GM21515 (cell line): ENCODE results near the gene RHOBTB1.

Source experiments
- ATAC-seq: cut with Tn5 transposase; IDR thresholded peaks from one replicate; pipeline ENCODE4 v1.9.1; 2021; ENCODE audit not compliant: unreplicated experiment

RHOBTB1 gene

GRCh38 chr10:60943316-60944057 is 498 bp downstream of the RHOBTB1 start:
- peak; percentile 30 for ATAC-seq

DNA sequence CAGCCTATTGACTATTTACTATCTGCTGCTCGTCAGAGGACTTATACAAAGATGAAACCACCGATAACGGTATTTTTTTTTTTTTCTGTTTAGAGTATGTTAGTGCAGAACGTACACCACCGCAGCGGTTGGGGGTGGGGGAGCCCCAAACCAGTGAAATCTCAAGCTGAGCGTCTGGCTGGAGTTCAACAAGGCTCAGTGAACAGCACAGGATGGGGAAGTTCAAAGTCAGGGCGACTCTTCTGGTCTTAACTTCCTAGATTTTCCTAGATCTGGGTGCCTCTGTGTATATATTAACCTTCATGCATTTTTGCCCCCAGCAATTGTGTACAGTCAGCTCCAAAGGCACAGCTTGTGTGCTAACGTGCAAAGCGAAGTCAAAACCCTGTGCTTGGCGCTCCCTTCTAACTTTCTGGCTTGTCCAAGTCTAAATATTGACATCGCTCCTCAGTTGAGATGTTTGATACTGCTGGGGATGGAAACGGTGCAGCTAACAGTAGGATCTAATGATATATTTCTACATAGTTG is 1.1 kb downstream of the RHOBTB1 start:
- peak; percentile 58 for ATAC-seq

- no peak for ATAC-seq
These were observed 1.7 kb downstream of the RHOBTB1 start for GRCh38 chr10:60942134-60942787.

DNA sequence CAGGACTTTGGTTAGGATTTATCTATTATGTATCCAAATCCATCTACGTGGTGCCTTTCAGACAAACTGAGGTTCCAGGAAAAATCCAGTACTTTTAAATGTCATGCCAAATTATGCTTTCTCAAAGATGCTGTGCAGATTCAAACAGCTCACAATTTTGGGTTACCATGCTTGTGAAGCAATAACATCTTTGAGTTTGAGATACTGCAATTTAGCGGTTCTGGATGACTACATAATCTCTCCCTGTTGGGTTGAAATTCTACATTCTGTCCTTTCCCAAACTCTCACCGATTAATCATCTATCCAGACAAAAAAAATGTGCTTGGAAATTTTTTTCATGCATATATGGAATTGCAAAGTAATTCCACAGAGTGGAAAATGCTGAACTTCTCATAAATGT is 3.5 kb downstream of the RHOBTB1 start:
- ATAC-seq = no peak

GRCh38 chr10:60937784-60938654 is 6.0 kb downstream of the RHOBTB1 start:
- ATAC-seq = no peak

DNA sequence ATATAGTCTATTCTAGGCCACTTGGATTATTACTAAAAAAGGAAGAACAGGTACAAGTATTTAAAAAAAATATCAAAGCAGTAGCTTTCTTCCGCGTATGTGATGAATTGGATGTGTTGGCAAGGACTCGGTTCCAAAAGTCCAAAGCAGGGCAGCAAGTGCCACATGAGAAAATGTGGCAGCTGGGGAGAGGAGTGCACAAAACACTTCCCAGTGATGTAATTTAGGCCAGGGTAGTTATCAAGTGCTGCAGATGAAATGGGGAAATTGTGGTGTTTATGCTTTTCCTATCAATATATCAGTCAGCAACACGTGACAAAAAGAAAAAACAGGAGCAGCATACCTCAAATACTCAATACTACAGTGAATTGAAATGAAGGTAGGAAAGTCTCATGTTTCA is 7.0 kb downstream of the RHOBTB1 start:
- ATAC-seq = no peak

- ATAC-seq = no peak
These were observed 9.5 kb downstream of the RHOBTB1 start for GRCh38 chr10:60934215-60935175.

GRCh38 chr10:60932756-60933155 is 11.2 kb downstream of the RHOBTB1 start:
- no peak for ATAC-seq

DNA sequence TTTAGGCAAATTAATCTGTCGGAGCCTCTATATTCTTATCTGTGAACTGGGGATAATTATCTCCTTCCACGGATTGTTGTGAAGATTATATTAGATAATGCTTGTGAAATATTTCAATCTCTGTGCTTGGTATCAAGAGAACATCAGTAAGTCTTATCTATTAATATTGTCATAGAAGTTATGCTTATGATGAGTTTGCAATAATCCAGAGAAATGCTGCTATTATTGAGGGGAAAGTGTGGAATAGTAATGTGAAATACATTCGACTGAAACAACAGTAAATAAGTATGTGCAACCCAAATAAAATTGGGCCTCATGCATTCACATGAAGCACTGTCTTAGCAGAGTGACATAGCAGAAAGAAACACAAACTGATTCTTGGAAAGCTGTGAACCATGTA is 13.7 kb downstream of the RHOBTB1 start:
- no peak for ATAC-seq

DNA sequence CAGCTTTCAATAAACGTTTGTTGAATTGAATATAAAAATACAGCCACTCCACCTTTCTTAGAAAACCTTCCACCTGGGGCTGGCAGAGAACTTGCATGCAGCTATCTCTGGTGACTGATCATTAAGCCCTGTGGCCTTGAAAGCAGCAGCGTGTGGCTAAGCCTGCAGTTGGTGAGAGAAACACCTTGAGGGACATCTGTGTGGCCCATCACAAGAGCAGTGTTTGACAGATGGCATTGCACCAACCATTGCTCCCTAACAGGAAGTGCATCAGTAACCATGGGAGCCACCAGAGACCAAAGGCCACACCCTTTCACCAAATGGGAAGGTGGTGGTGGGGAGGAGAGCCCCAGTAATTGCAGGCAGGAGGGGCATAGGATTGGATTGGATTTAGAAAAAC is 22.4 kb downstream of the RHOBTB1 start:
- no peak for ATAC-seq

GRCh38 chr10:60920479-60920878 is 23.5 kb downstream of the RHOBTB1 start:
- no peak for ATAC-seq

- ATAC-seq = no peak
These were observed 24.4 kb downstream of the RHOBTB1 start for GRCh38 chr10:60919551-60919950.

DNA sequence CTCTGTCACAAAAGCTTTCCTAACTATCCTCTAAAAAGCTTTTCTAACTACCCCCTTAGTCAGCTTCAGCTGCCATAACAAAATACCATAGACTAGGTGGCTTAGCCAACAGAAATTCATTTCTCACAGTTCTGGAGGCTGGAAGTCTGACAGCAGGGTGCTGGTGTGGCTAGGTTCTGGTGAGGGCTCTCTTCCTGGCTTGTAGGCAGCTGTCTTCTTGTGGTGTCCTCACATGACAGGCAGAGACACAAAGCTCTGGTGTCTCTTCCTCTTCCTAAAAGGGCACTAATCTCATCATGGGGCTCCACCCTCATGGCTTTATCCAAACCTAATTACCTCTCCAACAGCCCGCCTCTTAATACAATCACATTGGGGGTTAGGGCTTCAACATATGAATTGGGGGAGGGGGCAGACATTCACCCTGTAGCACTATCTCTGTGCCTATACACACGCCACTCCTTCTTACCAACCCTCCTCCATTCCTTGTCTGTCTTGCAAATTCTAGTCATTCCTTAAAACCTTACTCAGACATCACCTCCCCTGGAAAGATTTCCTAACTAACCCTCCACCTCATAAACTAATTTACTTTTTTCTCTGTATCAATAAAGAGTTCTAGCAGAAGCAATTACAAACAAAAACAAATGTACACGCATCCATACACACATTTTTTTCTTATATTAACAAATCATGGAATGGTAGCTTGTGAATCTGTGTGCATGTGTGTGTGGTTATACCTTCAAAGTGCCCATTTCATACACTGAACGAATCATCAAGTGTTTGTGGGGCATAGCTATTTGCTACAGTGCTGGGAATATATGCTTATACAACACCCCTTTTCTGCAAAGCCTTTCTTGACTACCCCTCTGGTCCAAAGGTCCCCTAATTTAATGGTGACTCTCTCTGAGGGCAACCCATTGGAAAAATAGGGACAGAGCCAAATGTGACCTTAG is 26.4 kb downstream of the RHOBTB1 start:
- ATAC-seq = no peak

DNA sequence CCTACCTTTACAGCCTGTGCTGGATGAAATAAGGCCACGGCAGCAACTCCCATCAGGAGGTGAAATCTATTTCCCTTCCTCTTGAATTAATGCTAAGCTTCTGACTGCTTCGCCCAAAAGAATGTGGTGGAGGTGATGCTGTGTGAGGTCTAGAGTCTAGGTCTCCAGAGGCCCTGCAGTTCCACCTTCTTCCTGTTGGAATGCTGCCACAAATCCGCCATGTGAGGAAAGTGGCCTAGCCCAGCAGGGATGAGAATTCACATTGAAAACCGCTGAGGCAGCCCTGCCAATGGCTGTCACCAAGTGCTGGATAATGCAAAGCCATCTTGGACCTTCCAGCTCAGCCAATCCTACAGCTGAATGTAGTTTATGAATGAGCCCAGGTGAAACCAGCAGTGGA is 28.0 kb downstream of the RHOBTB1 start:
- no peak for ATAC-seq

GRCh38 chr10:60914690-60915141 is 29.3 kb downstream of the RHOBTB1 start:
- ATAC-seq = no peak

GRCh38 chr10:60913657-60914056 is 30.3 kb downstream of the RHOBTB1 start:
- no peak for ATAC-seq

DNA sequence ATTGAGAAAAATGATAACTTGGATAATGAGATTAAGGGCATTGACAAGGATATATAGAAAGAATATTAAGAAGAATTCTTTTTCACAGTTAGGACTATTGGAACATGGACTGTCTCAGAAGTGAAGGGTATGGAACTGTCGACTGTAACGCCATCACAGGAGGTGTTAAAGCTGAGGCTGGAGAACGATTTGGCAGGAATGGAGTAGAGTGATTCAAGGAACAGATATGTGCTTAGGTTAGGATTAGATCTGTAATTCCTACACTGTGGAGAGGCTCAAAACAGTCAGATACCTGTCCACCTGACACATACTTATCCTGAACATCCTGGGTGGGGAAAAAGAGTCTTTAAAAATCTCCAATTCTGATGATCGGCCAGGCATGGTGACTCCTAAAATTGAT is 30.9 kb downstream of the RHOBTB1 start:
- no peak for ATAC-seq

- ATAC-seq = no peak
These were observed 32.3 kb downstream of the RHOBTB1 start for GRCh38 chr10:60911715-60912114.

GRCh38 chr10:60911216-60911615 is 32.8 kb downstream of the RHOBTB1 start:
- ATAC-seq = no peak
